Activated gamma-delta T cell treated with anti-CD3 and anti-CD28 coated beads, Interleukin-2, amount 50 U/mL, for 16 hours (primary cell): ENCODE data around the gene ACSM3.

Experiments used
- DNase-seq: peaks from one replicate; pipeline ENCODE4 v3.0.0-alpha.2; 2020; ENCODE audit warnings: low read depth

ACSM3 gene

DNA sequence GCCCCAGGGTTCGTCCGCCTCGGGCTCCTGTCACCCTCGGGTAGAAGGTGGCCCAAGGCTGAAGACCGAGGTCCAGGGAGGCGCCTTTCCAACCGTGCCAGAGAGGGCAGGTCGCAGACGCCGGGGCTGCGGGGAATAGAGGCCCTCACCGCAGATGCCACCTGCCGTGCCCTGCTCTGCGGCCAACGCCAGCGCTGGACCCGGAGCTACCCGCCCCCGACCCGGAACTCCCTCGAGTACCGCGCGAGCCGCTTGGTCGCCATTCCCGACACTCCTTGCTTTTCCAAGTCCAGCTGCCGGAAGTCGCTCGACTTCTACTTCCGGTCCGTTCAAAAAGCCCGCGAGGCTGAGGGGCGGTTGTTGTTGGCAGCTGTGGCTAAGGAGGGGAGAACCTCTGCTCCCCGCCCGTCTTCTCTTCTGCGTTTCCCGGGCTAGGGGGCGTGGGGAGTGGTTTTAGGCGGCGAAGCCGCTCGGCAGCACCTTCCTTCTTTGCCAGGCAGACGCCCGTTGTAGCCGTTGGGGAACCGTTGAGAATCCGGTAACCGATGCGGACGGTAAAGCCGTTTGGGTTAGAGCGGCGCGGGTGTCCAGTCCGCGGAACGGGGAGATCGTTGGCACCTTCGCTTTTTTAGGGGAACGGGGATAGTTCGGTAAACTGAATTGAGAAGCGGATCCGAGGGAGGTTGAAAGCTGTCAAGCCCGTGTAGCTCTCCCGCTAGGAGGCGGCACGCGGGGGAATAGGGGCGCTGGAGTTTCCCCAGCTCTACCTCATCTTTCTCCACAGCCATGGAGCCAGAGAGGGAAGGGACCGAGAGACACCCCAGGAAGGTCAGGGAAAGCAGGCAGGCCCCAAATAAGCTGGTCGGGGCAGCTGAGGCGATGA, 42.6 kb downstream of the ACSM3 start, which contains the start of the genes ERI2 and REXO5:
TSS of gene ERI2 (minus strand) at position 305 of the 883 bp plus-strand sequence. CDS start at position 263, 42 bp downstream.
TSS of gene REXO5 (plus strand) at position 360 of the 883 bp plus-strand sequence. CDS start at position 787, 427 bp downstream.
- DNase-seq: peak; percentile 62

DNA sequence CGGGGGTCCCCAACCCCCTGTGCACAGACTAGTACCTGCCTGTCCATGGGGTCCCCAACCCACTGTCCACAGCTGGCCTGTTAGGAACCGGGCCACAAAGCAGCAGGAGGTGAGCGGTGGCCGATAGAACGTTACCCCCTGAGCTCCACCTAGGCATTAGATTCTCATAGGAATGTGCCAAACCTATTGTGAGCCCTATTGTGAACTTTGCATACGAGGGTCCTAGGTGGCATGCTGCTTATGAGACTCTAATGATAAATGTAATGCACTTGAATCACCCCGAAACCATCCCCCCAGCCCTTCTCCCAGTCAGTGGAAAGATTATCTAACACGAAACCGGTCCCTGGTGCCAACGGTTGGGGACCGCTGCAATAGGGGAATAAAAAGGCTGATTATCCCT, 44.0 kb downstream of the ACSM3 start:
- no peak for DNase-seq

DNA sequence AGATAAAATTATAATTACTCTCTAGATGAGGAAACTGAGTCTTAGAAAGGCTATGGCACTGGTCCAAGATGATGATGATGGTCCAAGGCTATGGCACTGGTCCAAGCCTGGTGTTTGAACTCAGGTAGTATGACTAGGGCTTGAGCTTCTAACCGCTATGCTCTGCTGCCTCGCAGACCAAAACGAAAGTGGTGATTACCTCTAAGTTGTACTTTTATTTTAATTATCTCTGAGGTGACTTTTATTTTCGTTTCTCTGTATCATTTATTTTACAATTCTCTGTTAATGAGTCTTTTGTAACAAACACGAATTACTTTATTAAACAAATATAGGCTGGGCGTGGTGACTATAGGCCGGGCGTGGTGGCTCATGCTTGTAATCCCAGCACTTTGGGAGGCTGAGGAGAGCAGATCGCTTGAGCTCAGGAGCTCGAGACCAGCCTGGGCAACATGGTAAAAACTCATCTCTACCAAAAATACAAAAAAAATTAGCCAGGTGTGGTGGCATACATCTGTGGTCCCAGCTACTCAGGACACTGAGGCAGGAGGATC, 48.1 kb downstream of the ACSM3 start:
- no peak for DNase-seq

DNA sequence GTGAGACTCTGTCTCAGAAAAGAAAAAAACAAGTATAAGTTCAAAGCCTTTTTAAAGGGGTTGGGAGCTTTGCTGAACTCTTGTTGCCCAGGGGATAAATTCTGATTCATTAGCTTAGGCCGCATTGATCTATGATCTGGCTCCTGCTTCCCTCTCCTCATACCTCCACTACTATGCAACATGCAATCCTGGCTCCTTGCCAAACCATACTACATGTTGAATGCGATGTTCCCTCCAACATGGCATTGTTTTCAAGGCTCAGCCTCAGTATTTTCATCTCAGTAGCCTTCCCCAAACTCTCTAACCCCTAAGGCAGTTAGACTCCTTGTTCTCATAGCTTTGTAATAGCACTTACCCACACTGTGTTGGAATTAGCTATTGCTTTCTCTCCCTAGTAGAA, 48.7 kb downstream of the ACSM3 start:
- DNase-seq: no peak

DNA sequence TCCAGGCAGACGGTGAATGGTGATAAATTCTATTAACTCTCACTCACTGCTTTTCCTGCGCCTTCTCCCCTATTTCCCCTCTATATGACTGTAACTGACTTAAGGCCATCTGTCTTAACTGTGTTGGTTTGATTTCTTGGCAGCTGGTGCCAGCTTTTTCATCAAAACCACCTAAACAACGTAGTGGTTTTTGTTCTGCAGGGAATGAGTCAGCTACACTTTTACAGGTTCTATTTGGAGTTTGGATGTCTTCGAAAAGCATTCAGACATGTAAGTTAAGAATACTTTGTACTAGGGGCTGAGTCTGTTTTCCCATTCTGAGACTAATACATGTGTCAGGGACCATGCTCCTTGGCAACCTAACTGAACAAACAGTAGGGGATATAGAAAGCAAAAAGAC, 51.0 kb downstream of the ACSM3 start:
- DNase-seq: no peak

DNA sequence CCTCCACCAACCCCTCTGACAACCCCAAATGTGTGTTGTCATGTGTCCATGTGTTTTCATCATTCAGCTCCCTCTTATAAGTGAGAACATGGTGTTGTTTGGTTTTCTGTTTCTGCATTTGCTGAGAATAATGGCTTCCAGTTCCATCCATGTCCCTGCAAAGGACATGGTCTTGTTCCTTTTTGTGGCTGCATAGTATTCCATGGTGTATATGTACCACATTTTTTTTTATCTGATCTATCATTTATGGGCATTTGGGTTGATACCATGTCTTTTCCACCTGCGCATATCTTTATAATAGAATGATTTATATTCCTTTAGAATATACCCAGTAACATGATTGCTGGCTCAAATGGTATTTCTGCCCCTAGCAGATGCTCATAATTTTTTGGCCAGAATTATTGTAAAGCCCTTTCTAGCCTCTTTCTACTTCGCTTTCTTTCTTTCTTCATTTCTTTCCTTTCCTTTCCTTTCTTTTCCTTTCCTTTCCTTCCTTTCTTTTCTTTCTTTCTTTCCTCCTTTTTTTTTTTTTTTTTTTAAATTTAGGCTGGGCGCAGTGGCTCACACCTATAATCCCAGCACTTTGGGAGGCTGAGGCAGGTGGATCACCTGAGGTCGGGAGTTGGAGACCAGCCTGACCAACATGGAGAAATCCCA, 55.2 kb downstream of the ACSM3 start:
- DNase-seq: no peak

DNA sequence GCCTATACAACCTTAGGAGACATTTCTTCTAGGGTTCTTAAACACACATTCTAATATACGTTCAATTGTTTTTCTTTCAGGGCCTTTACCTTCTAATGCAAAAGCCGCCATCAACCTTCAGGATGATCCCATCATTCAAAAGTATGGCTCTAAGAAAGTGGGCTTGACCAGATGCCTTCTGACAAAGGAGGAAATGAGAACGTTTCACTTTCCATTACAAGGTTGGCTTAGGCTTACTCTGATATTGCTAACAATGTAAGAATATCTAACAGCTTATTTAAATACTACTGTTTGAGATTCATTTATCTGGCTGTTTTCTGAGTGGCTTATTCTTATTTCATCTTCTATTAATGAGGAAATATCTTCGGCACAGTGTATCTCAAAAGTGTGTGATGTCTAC, 57.9 kb downstream of the ACSM3 start:
- no peak for DNase-seq

DNA sequence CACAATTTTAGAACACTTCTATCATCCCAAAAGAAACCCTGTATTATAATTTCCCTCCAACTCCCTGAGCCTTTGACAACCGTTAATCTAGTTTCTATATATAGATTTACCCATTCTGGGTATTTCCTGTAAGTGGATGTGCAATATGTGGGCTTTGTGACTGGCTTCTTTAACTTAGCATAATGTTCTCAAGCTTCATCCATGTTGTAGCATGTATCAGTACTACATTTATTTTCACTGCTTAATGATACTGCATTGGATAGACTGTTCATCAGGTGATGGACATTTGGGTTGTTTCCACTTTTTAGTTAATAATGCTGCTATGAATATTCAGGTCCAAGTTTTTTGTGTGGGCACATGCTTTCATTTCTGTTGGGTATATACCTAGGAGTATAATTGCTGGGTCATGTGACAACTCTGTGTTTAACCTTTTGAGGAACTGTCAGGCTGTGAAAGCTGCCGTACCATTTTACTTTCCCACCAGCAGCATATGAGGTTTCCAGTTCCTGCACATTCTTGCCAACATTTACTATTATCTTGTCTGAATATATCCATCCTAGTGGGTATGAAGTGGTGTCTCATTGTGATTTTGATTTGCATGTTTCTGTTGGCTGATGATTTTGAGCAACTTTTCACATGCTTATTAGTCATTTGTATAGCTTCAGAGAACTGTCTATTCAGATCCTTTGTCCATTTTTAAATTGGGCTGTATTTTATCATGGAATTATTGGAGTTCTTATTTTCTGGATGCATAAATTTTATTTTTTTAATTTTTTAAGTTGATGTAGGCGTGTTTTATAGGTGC, 58.9 kb downstream of the ACSM3 start:
- no peak for DNase-seq

DNA sequence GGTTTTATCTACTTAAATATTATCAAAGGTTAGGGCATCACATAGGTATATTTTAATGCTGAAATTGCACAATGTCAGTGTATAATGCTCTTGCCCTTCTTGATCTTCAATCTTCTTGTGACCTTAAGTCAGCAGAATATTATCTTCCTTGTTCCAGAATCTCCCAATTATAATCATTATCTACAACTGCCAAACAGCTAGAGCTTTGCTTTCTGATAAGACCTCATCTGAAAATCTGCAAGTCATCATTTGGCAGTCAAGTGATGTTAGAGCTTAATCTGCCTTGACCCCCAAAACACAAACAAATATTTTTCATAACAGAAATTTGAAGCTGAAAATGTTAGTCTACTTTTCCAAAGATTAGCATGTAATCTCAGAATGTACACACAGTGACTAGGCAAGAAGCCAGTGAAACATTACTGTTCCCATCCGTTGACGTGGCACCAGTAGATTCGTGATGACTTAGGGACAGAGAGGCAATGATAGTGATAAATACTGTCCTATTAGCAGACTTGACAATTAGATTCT, 62.3 kb downstream of the ACSM3 start:
- DNase-seq: no peak

DNA sequence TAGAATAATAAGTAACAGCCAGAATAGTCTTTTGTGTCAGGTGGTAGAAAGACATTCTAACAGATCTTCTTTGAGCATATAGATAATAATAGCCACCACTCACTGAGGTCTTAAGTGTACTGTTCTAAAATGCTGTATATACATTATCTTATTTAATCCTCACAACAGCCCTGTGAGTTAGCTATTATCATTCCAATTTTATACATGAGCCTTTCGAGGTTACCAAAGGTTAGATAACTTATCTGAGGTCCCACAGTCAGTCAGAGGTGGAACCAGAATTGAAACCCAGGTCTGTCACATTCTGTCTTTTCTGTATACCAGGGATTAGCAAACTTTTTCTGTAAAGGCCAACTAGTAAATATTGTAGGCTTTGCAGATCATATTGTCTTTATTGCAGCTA, 65.7 kb downstream of the ACSM3 start:
- no peak for DNase-seq

DNA sequence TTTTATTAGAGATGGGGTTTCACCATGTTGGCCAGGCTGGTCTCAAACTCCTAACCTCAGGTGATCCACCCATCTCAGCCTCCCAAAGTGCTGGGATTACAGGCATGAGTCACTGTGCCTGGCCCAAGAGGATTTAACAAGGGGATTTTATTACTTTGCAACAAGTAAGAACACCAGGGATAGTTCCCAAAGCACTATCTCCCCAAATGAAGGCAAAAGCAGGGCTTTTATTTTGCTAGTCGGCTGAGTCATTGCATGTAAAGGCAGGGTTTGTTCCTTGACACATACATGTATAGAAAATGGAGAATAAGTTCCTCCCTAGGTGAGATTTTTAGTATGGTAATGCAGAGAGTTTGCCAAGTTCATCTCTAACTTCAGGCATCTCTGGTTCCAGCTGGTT, 66.6 kb downstream of the ACSM3 start:
- no peak for DNase-seq

DNA sequence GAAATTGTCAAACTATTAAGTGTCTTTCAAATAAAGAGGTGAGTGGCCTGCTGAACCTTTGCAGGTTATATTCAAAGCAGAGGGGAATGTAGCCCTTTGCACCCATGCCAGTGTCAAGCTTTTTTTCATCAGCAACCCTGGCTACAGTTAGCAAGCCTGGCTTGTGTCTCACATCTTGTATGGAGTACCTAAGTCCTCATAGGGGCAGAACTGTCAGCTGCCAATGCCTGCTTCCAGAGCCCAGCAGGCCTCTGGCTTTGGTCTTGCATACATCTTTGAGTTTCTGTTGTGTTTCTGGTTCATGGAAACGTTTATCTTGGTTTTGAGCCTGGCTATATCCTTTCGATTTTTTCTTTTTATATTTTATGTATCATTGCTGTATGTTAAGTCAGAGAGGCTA, 69.3 kb downstream of the ACSM3 start:
- DNase-seq: no peak

DNA sequence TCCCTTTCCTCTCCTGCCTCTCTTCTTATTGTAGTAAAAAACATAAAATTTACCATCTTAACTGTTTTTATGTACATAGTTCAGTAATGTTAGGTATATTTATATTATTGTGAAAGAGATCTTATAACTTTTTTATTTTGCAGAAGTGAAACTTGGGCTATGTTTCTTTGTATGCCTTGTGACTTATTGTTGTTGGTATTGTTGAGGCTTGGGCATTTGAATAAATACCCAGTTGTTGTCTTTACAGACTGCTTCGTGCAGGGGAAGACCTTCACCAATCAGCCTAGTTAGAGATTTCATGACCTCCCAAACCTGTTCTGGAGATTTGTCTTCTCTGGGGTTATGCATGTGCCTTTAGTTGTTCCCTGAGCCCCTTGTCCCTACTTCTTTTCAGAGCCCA, 74.4 kb downstream of the ACSM3 start:
- DNase-seq: no peak

DNA sequence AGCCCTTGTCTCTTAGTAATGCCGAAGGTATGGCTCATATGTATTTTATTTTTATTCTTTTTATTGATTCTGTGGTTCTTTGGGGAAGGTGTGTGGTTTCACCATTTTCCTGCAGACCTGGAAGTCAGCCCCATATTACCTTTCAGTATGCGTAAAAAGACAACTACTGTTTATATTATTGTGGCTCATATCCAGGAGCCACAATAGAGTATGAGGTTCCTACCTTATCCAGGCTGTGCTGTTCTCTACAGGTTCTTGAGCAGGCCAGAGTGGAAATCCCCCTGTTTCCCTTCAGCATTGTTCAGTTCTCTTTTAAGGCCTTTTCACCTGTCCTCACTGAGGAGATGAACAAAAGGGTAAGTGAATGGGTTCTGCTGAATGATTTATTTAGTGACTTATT, 75.7 kb downstream of the ACSM3 start:
- DNase-seq: no peak

DNA sequence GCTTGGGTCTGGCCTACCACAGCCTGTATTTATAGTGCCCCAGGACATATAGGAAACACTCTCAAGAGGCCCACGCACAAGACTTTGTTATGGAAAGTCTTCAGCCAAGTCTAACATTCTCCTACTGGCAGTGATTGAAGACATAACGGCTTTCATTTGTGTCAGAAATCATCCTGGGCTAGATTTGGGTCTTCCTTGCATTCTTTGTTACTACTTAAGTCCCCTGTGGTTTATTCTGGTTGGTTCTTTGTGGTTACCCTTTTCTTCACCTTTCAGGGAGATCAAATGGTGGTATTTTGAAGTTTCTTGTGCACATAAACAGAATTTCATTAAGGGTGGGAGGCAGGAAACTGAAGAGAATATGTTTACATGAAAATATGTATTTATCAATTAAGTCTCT, 80.2 kb downstream of the ACSM3 start:
- no peak for DNase-seq

DNA sequence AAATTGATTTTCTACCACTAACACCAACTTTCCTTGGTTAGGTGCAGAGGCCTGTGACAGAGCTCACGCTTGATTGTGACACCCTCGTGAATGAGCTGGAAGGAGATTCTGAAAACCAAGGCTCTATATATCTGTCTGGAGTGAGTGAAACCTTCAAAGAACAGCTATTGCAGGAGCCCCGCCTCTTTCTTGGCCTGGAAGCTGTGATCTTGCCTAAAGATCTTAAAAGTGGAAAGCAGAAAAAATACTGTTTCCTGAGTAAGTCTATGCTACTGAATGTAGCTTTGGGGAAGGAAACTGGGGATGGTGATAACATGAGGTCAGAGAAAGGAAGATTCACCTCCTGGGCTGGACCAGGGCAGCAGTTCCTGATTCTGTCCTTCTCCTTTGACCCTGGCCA, 80.8 kb downstream of the ACSM3 start:
- DNase-seq: no peak

DNA sequence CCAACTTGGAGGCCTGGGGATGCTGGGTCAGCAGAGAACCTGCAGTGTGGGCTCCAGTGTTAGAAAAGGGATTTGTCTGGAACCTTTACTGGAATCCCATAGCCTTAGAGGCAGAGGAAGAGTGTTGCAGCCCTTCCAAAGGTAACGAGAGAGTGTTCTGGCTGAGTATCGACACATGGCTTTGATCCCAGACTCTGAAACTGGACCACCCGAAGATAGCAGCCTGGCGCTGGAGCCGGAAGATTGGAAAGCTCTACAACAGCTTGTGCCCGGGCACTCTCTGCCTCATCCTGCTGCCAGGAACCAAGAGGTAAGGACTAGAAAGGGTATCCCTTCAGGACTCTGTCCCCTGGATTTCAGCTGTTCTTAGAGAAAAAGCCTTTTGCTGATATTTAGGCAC, 82.2 kb downstream of the ACSM3 start:
- no peak for DNase-seq

DNA sequence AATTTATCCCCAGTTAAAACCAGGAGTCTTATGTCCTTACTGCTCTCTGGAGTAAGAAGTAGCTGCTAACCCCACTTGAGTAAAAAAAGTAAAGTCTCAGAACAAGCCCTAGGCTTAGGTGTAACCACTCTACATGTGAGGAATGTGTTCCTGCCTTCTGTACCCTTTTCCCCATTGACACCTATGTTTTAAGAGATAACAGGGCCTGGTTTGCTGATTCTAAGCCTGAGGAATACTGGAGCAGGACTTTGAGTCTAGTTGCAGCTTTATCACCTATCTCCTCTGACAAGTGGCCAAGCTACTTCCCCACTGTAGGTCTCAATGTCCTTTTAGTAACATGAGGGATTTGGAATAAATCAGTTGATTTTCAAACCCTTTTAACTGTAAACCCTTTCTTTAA, 82.7 kb downstream of the ACSM3 start:
- DNase-seq: no peak
